ENCODE data around the gene LTB.
"Not testable (repeated sequence)": the region's sequence is repeated elsewhere in the genome, so short reads cannot be mapped to it uniquely, and the experiment has no call there.

LTB gene

GRCh38 chr6:31607317-31607716, 25.1 kb upstream of the LTB start:
- DNase-seq (ENCODE audit: low read depth) = no peak

GRCh38 chr6:31597006-31597405, 14.8 kb upstream of the LTB start:
- no peak for DNase-seq (ENCODE audit: low read depth)

DNA sequence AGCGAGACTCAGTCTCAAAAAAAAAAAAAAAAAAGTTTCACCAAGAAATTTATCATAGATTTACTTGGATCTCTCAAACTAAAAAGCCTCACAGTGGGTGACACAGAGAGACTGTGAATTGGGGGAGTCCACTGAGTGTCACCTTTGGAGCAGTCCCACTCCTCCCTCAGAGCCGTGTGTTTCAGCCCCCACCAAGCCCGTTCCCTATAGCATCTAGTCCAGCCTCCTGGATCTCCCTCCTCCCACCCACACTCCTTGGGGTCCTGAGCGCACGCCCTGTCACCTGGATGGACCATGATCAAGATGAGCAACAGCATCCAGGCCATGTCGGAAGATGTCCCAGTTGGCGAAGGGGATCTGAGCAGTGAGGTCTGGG, 10.2 kb upstream of the LTB start:
- no peak for DNase-seq (ENCODE audit: low read depth)

- not testable (repeated sequence) for DNase-seq (ENCODE audit: low read depth)
These were observed 8.5 kb upstream of the LTB start for GRCh38 chr6:31590691-31591090.

GRCh38 chr6:31588871-31589650, 6.8 kb upstream of the LTB start:
- DNase-seq (ENCODE audit: low read depth) = no peak

DNA sequence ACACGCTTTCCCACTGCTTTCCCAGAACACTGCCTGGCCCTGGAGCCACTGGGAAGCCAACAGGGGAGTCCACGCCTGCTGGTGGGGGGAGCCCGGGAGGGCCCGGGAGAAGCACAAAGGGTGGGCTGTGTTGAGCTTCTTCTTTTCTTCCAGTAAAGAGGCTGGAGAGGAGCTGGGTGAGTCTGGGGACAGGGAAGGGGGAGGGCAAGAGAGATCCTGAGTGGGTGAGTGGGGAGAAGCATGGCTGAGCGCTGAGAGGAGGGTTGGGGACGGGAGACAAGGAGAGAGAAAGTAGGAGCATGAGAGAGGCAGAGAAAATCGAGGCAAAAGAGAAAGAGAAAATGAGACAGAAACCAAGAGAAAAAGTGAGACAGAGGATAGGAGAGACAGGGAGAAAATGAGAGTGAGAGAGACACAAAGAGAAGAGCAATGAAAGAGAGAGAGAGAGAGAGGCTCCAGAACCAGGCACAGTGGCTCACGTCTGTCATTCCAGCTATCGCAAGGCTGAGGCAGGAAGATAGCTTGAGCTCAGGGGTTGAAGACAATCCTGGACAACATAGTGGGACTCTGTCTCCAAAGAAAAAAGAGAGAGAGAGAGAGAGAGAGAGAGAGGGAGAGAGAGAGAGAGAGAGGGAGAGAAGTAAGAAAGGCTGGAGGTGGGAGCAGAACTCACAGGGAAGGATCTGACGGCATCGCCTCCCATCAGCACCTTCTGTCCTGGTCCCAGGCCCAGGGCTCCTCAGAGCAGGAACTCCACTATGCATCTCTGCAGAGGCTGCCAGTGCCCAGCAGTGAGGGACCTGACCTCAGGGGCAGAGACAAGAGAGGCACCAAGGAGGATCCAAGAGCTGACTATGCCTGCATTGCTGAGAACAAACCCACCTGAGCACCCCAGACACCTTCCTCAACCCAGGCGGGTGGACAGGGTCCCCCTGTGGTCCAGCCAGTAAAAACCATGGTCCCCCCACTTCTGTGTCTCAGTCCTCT, 5.9 kb upstream of the LTB start:
- no peak for DNase-seq (ENCODE audit: low read depth)

DNA sequence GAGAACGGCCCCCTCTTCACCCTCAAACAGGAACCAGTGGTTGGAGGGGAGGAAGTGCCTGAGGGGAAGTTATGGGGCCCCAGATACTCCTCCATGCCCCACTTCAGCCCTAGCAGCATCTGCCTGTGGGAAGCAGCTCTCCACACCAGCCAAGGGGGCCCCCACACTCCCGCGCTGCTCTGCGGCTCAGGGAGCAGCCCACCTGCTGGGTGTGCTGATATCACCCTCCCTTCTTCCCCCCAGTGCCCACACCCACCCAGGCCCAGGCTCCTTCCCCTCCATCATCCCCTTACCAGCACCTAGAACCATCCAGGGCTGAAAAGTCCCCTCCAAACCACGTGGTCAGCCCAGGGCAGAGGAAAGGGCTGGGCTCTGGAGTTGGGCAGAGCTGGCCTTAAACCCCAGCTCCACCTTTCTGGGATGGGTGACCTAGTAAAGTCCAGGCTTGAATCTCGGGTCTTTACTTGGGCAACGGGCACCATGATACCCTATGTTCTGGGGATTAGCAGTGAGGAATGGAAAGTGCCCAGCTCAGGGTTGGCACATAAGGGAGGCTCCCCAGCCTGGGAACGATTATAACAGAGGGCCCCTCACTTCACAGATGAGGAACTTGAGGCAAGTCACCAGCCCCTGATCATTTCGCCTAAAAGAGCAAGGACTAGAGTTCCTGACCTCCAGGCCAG, 4.5 kb upstream of the LTB start:
- DNase-seq (ENCODE audit: low read depth) = no peak

GRCh38 chr6:31586008-31586407, 3.8 kb upstream of the LTB start, which contains the start of gene LST1:
TSS of gene LST1 (plus strand) at chr6:31586277. CDS start at chr6:31587300, 1,023 bp downstream.
- no peak for DNase-seq (ENCODE audit: low read depth)

- no peak for DNase-seq (ENCODE audit: low read depth)
These were observed 3.3 kb upstream of the LTB start for GRCh38 chr6:31585491-31585890.

- no peak for DNase-seq (ENCODE audit: low read depth)
These were observed 592 bp downstream of the LTB start for GRCh38 chr6:31581434-31582229.

GRCh38 chr6:31580807-31581433, 1.3 kb downstream of the LTB start:
- peak; percentile 49 for DNase-seq (ENCODE audit: low read depth)

GRCh38 chr6:31580438-31580740, 1.8 kb downstream of the LTB start:
- no peak for DNase-seq (ENCODE audit: low read depth)

GRCh38 chr6:31579546-31580437, 2.4 kb downstream of the LTB start:
- DNase-seq (ENCODE audit: low read depth) = no peak

DNA sequence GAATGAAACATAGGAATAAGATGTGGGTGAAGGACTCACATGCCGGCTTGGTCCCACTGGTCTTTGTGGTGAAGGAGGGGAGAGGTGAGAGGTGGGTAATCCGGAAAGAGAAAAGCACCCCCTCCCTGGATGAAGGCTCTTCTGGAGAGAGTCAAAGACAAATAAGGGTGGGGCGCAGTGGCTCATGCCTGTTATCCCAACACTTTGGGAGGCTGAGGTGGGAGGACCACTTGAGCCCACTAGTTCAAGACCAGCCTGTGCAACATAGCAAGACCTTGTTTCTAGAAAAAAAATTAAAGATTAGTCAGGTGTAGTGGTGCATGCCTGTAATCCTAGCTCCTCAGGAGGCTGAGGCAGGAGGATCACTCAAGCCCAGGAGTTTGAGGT, 3.1 kb downstream of the LTB start:
- no peak for DNase-seq (ENCODE audit: low read depth)

GRCh38 chr6:31578184-31579118, 3.8 kb downstream of the LTB start:
- DNase-seq (ENCODE audit: low read depth) = no peak

DNA sequence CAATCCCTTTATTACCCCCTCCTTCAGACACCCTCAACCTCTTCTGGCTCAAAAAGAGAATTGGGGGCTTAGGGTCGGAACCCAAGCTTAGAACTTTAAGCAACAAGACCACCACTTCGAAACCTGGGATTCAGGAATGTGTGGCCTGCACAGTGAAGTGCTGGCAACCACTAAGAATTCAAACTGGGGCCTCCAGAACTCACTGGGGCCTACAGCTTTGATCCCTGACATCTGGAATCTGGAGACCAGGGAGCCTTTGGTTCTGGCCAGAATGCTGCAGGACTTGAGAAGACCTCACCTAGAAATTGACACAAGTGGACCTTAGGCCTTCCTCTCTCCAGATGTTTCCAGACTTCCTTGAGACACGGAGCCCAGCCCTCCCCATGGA, 4.7 kb downstream of the LTB start:
- DNase-seq (ENCODE audit: low read depth) = no peak

DNA sequence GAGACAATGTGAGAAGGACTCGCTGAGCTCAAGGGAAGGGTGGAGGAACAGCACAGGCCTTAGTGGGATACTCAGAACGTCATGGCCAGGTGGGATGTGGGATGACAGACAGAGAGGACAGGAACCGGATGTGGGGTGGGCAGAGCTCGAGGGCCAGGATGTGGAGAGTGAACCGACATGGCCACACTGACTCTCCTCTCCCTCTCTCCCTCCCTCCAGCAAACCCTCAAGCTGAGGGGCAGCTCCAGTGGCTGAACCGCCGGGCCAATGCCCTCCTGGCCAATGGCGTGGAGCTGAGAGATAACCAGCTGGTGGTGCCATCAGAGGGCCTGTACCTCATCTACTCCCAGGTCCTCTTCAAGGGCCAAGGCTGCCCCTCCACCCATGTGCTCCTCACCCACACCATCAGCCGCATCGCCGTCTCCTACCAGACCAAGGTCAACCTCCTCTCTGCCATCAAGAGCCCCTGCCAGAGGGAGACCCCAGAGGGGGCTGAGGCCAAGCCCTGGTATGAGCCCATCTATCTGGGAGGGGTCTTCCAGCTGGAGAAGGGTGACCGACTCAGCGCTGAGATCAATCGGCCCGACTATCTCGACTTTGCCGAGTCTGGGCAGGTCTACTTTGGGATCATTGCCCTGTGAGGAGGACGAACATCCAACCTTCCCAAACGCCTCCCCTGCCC, 5.2 kb downstream of the LTB start:
- DNase-seq (ENCODE audit: low read depth) = no peak

- DNase-seq (ENCODE audit: low read depth) = no peak
These were observed 6.1 kb downstream of the LTB start for GRCh38 chr6:31575952-31576685.

All from fibroblast of the conjunctiva (primary cell).